Astrocyte (in vitro differentiated cells and primary cell): ENCODE data around the gene DPY19L3. TPM values are rescaled to one million over a fixed set of nuclear protein-coding genes. Genes with fewer than 3 reads are reported as not detected.

Experiments
- DNase-seq: peaks from one replicate; pipeline ENCODE4 v3.0.0-alpha.2; 2010; ENCODE audit warnings: low read depth
- FAIRE-seq: peaks from 2 replicates; lab custom pipeline; 2011; peaks lifted over from hg19 to GRCh38; lab: Jason Lieb, UNC
- H2AFZ ChIP-seq: 2 replicates; pipeline ENCODE4 v1.6.0; 2012; ENCODE audit warnings: low read depth, low read length, inconsistent platforms
- H3K27ac ChIP-seq: 2 replicates; pipeline ENCODE4 v1.5.1; 2011; ENCODE audit warnings: low read depth, low read length, inconsistent platforms
- H3K27me3 ChIP-seq: 2 replicates; pipeline ENCODE4 v1.6.0; 2011; ENCODE audit warnings: low read length, inconsistent platforms; ENCODE audit not compliant: insufficient read depth
- H3K36me3 ChIP-seq: 2 replicates; pipeline ENCODE4 v1.5.1; 2011; ENCODE audit warnings: low read length, inconsistent platforms; ENCODE audit not compliant: insufficient read depth
- H3K4me1 ChIP-seq: 2 replicates; pipeline ENCODE4 v1.5.1; 2011; ENCODE audit warnings: low read length, inconsistent platforms; ENCODE audit not compliant: insufficient read depth
- H3K4me2 ChIP-seq: 2 replicates; pipeline ENCODE4 v1.6.0; 2012; ENCODE audit warnings: low read length, inconsistent platforms
- H3K4me3 ChIP-seq: 2 replicates; pipeline ENCODE4 v1.5.1; 2011; ENCODE audit warnings: low read depth, mild to moderate bottlenecking, low read length, inconsistent platforms; ENCODE audit not compliant: insufficient read depth
- H3K79me2 ChIP-seq: 2 replicates; pipeline ENCODE4 v1.6.0; 2012; ENCODE audit warnings: mild to moderate bottlenecking, low read length, inconsistent platforms; ENCODE audit not compliant: insufficient read depth
- H3K9ac ChIP-seq: 2 replicates; pipeline ENCODE4 v1.6.0; 2012; ENCODE audit warnings: mild to moderate bottlenecking, low read length, inconsistent platforms
- H3K9me3 ChIP-seq: 2 replicates; pipeline ENCODE4 v1.5.1; 2012; ENCODE audit warnings: low read depth, mild to moderate bottlenecking, low read length, inconsistent platforms; ENCODE audit not compliant: insufficient read depth
- H4K20me1 ChIP-seq: 2 replicates; pipeline ENCODE4 v1.6.0; 2012; ENCODE audit warnings: low read length, inconsistent platforms; ENCODE audit not compliant: insufficient read depth
- H3K27ac Mint-ChIP-seq: one replicate; pipeline ENCODE4 v1.8.0; 2021; ENCODE audit warnings: mild to moderate bottlenecking, mixed read lengths; ENCODE audit not compliant: unreplicated experiment
- H3K27me3 Mint-ChIP-seq: one replicate; pipeline ENCODE4 v1.8.0; 2021; ENCODE audit warnings: low read depth, mixed read lengths; ENCODE audit not compliant: unreplicated experiment
- H3K36me3 Mint-ChIP-seq: one replicate; pipeline ENCODE4 v1.8.0; 2021; ENCODE audit warnings: low read depth, mixed read lengths; ENCODE audit not compliant: unreplicated experiment
- H3K4me1 Mint-ChIP-seq: one replicate; pipeline ENCODE4 v1.8.0; 2021; ENCODE audit warnings: low read depth, mixed read lengths; ENCODE audit not compliant: unreplicated experiment
- H3K4me3 Mint-ChIP-seq: one replicate; pipeline ENCODE4 v1.8.0; 2021; ENCODE audit warnings: mild to moderate bottlenecking, moderate library complexity, mixed read lengths; ENCODE audit not compliant: unreplicated experiment
- H3K9me3 Mint-ChIP-seq: one replicate; pipeline ENCODE4 v1.8.0; 2021; ENCODE audit warnings: mild to moderate bottlenecking, mixed read lengths; ENCODE audit not compliant: unreplicated experiment
- CTCF ChIP-seq: IDR thresholded peaks from 2 replicates; pipeline ENCODE4 v1.5.1; 2011; ENCODE audit warnings: low read depth, mild to moderate bottlenecking, inconsistent platforms, low read length, moderate library complexity; ENCODE audit not compliant: insufficient read depth
- EZH2 ChIP-seq: IDR thresholded peaks from 2 replicates; pipeline ENCODE4 v1.6.1; 2012; ENCODE audit warnings: mild to moderate bottlenecking, low read length, inconsistent platforms; ENCODE audit not compliant: insufficient read depth
- total RNA-seq: library from RNA; stranded (reverse); gene quantifications from 2 replicates; pipeline ENCODE4 v1.2.1, GENCODE V29; 2021

Gene DPY19L3
- total RNA-seq, 1 donor from 2014 or later: 50.9 TPM

GRCh38 chr19:32404933-32405430 lies 588 bp upstream of the DPY19L3 start:
- Mint-ChIP-seq H3K4me3 (peak overlapping the region; percentile 86), H3K27me3 (no peaks in the 10 kb centered on the region), H3K4me1 (peaks cover 6% of the 10 kb centered on the region), H3K9me3 (no peaks in the 10 kb centered on the region), H3K27ac (peak overlapping the region; percentile 90), H3K36me3 (peaks cover 4% of the 10 kb centered on the region)
- peak overlapping the region; percentile 86 for H3K4me3 ChIP-seq
- peaks cover 17% of the 10 kb centered on the region for H3K4me1 ChIP-seq
- H3K9ac ChIP-seq: peak overlapping the region; percentile 98
- TF ChIP-seq EZH2 (no peak), CTCF (no peak)
- no peaks in the 10 kb centered on the region for H3K9me3 ChIP-seq
- peaks cover 10% of the 10 kb centered on the region for H4K20me1 ChIP-seq
- H3K79me2 ChIP-seq: peaks cover 27% of the 10 kb centered on the region
- peak overlapping the region; percentile 98 for H3K4me2 ChIP-seq
- DNase-seq (peak; percentile 16), FAIRE-seq (no peak)
- peak overlapping the region; percentile 88 for H3K27ac ChIP-seq
- peaks cover 12% of the 10 kb centered on the region for H3K36me3 ChIP-seq
- peak overlapping the region; percentile 79 for H2AFZ ChIP-seq
- H3K27me3 ChIP-seq: no peaks in the 10 kb centered on the region

- Histone ChIP-seq H2AFZ (peak overlapping the region; percentile 70), H3K27me3 (no peaks in the 10 kb centered on the region), H3K9me3 (no peaks in the 10 kb centered on the region), H3K36me3 (peaks cover 17% of the 10 kb centered on the region), H3K9ac (peak overlapping the region; percentile 98), H4K20me1 (peaks cover 10% of the 10 kb centered on the region), H3K4me1 (peaks cover 17% of the 10 kb centered on the region), H3K27ac (peak overlapping the region; percentile 88), H3K79me2 (peaks cover 27% of the 10 kb centered on the region), H3K4me2 (peak overlapping the region; percentile 98), H3K4me3 (peak overlapping the region; percentile 86)
- peak overlapping the region; percentile 93 for H3K27ac Mint-ChIP-seq
- H3K27me3 Mint-ChIP-seq: no peaks in the 10 kb centered on the region
- H3K4me3 Mint-ChIP-seq: peak overlapping the region; percentile 93
- no peak for FAIRE-seq
- H3K36me3 Mint-ChIP-seq: peaks cover 4% of the 10 kb centered on the region
- no peak for DNase-seq
- H3K9me3 Mint-ChIP-seq: no peaks in the 10 kb centered on the region
- H3K4me1 Mint-ChIP-seq: peaks cover 6% of the 10 kb centered on the region
- no peak for TF ChIP-seq EZH2
- no peak for TF ChIP-seq CTCF
Observed at GRCh38 chr19:32406161-32407003, 812 bp downstream of the DPY19L3 start.
